Endodermal cell (in vitro differentiated cells): ENCODE measurements around the gene CHMP4B. TPM values are rescaled to one million over a fixed set of nuclear protein-coding genes. Genes with fewer than 3 reads are reported as not detected.

Source experiments
- DNase-seq: peaks from one replicate; pipeline ENCODE4 v3.0.0-alpha.2; 2017
- H3K27ac ChIP-seq: 2 replicates; pipeline ENCODE4 v1.5.1; 2013; ENCODE audit warnings: mild to moderate bottlenecking, low read depth, low read length, moderate library complexity
- H3K27me3 ChIP-seq: 2 replicates; pipeline ENCODE4 v1.6.1; 2013; ENCODE audit warnings: mild to moderate bottlenecking, low read length, moderate library complexity; ENCODE audit not compliant: insufficient read depth, control insufficient read depth, poor library complexity, severe bottlenecking
- H3K36me3 ChIP-seq: 2 replicates; pipeline ENCODE4 v1.7.0; 2013; ENCODE audit warnings: mild to moderate bottlenecking, low read length, moderate library complexity; ENCODE audit not compliant: control insufficient read depth, insufficient read depth
- H3K4me1 ChIP-seq: one replicate; pipeline ENCODE4 v1.7.0; 2013; ENCODE audit warnings: low read length; ENCODE audit not compliant: control insufficient read depth, insufficient read depth
- H3K4me3 ChIP-seq: 2 replicates; pipeline ENCODE4 v1.5.1; 2013; ENCODE audit warnings: mild to moderate bottlenecking, low read length, moderate library complexity
- H3K9ac ChIP-seq: 2 replicates; pipeline ENCODE4 v1.6.1; 2013; ENCODE audit warnings: mild to moderate bottlenecking, low read length, moderate library complexity; ENCODE audit not compliant: poor library complexity, severe bottlenecking; ENCODE audit errors: extremely low read depth
- H3K9me3 ChIP-seq: 2 replicates; pipeline ENCODE4 v1.6.1; 2013; ENCODE audit warnings: mild to moderate bottlenecking, low read length, moderate library complexity; ENCODE audit not compliant: control insufficient read depth
- H3K27ac Mint-ChIP-seq: 2 replicates; pipeline ENCODE4 v1.8.0; 2020; ENCODE audit warnings: mixed read lengths
- H3K27me3 Mint-ChIP-seq: 2 replicates; pipeline ENCODE4 v1.8.0; 2021; ENCODE audit warnings: mild to moderate bottlenecking, mixed read lengths; ENCODE audit not compliant: insufficient read depth
- H3K36me3 Mint-ChIP-seq: 2 replicates; pipeline ENCODE4 v1.8.0; 2020; ENCODE audit warnings: low read depth, mixed read lengths
- H3K4me1 Mint-ChIP-seq: 2 replicates; pipeline ENCODE4 v1.8.0; 2020; ENCODE audit warnings: mixed read lengths
- H3K4me3 Mint-ChIP-seq: 2 replicates; pipeline ENCODE4 v1.8.0; 2020; ENCODE audit warnings: mild to moderate bottlenecking, moderate library complexity, mixed read lengths
- H3K9me3 Mint-ChIP-seq: 2 replicates; pipeline ENCODE4 v1.8.0; 2020; ENCODE audit warnings: mild to moderate bottlenecking, mixed read lengths
- WGBS, 2 experiments: methylation state at CpG; one replicate each; pipeline versions ENCODE4 v1.1.5 to v1.1.7; 2013; ENCODE audit warnings: missing lambda C conversion rate in 2 of 2, mixed read lengths in 1 of 2; ENCODE audit not compliant: insufficient coverage in 1 of 2, insufficient read length in 1 of 2; 5-methylcytosine and 5-hydroxymethylcytosine counted together
- total RNA-seq, 2 donors: library from RNA; stranded (reverse); fragmentation: NEBNext Ultra II Directional in 1 of 2; extraction: Animal tissue kit (Norgen Biotek cat#: 25700) in 1 of 2; gene quantifications; 2 replicates in 1 of 2; 3 replicates in 1 of 2; pipeline ENCODE4 v1.2.1, GENCODE V29; 2021
- TF ChIP-seq, protein P1 (sequence below): fragments of 200-600 bp; sonication (generic); conservative IDR thresholded peaks from 2 replicates; pipeline ENCODE4 v1.5.0; 2021; ENCODE audit warnings: antibody characterized with exemption, mild to moderate bottlenecking

CHMP4B gene
- total RNA-seq, 2 donors from 2014 or later = 81.5 to 116 TPM

DNA sequence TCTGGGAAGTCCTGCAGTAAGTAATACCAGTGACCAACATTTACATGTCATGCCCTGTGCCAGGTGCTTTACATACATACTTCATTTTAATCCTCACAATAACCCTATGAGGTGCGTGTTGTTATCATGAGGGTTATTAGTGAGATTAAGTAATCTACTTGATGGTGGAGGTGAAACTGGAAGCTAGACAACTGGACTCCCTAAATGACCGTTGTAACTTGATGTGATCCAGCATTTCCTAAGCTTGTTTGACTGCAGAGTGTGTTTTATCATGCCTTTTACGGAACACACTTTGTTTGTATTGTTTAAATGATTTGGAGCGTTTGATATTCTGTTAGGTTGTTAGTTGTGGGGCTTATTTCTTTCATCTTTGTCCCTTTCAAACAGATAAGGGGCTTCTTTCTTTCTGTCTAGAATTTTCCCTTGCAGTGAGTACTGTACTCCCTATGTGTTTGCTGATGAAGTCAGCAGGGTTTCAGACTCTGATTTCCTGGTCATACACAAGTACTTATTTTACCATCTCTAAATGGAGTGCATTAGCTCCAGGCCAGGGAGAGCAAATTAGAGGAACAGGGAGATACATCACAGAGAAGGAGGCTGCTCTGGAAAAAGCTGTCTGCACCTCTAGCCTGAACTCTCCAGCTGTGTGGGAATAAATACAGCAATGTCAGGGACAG is 29.7 kb downstream of the CHMP4B start:
- H3K4me1 Mint-ChIP-seq = peaks cover 66% of the 10 kb centered on the region
- H3K27ac Mint-ChIP-seq = no peak overlapping the region
- H3K9ac ChIP-seq = no peak overlapping the region
- H3K27me3 ChIP-seq = no peaks in the 10 kb centered on the region
- H3K27ac ChIP-seq = no peak overlapping the region
- peaks cover under 1% of the 10 kb centered on the region for H3K9me3 ChIP-seq
- 83 to 89% methylated on average over 1 to 4 of the region's 4 CpGs for WGBS, 2 experiments
- TF ChIP-seq, protein P1, sequence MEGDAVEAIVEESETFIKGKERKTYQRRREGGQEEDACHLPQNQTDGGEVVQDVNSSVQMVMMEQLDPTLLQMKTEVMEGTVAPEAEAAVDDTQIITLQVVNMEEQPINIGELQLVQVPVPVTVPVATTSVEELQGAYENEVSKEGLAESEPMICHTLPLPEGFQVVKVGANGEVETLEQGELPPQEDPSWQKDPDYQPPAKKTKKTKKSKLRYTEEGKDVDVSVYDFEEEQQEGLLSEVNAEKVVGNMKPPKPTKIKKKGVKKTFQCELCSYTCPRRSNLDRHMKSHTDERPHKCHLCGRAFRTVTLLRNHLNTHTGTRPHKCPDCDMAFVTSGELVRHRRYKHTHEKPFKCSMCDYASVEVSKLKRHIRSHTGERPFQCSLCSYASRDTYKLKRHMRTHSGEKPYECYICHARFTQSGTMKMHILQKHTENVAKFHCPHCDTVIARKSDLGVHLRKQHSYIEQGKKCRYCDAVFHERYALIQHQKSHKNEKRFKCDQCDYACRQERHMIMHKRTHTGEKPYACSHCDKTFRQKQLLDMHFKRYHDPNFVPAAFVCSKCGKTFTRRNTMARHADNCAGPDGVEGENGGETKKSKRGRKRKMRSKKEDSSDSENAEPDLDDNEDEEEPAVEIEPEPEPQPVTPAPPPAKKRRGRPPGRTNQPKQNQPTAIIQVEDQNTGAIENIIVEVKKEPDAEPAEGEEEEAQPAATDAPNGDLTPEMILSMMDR = no peak
- H3K27me3 Mint-ChIP-seq = no peaks in the 10 kb centered on the region
- H3K4me3 ChIP-seq = no peak overlapping the region
- peaks cover 11% of the 10 kb centered on the region for H3K4me1 ChIP-seq
- no peaks in the 10 kb centered on the region for H3K9me3 Mint-ChIP-seq
- DNase-seq = no peak
- peaks cover 4% of the 10 kb centered on the region for H3K36me3 Mint-ChIP-seq
- H3K4me3 Mint-ChIP-seq = no peak overlapping the region
- H3K36me3 ChIP-seq = no peaks in the 10 kb centered on the region

DNA sequence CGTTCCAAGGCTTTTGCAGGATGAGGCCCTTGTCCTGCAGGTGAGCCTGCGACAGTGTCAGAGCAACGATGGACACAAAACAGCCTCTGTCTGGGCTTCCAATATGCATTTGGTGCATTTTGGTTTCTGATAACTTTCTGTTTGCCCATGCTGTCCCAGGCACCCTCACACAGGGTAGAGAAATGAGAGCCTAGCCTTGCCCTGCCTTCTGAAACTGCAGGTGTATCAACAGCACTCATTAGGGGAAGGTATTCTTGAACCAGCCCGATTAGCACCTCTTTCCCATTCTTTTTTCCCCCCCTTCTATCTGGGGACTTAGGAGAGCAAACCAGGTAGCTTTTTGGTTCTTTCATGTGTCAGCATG is 30.3 kb downstream of the CHMP4B start:
- Histone ChIP-seq H3K27me3 (no peaks in the 10 kb centered on the region), H3K36me3 (no peaks in the 10 kb centered on the region), H3K27ac (no peak overlapping the region), H3K9me3 (no peaks in the 10 kb centered on the region), H3K4me1 (peaks cover 11% of the 10 kb centered on the region), H3K9ac (no peak overlapping the region), H3K4me3 (no peak overlapping the region)
- no peak for DNase-seq
- H3K4me1 Mint-ChIP-seq = peaks cover 70% of the 10 kb centered on the region
- no peaks in the 10 kb centered on the region for H3K27me3 Mint-ChIP-seq
- no peak overlapping the region for H3K27ac Mint-ChIP-seq
- H3K36me3 Mint-ChIP-seq = peaks cover 2% of the 10 kb centered on the region
- 87 to 90% methylated on average over 4 of the region's 4 CpGs for WGBS, 2 experiments
- no peaks in the 10 kb centered on the region for H3K9me3 Mint-ChIP-seq
- no peak overlapping the region for H3K4me3 Mint-ChIP-seq
- TF ChIP-seq, protein P1 = no peak

DNA sequence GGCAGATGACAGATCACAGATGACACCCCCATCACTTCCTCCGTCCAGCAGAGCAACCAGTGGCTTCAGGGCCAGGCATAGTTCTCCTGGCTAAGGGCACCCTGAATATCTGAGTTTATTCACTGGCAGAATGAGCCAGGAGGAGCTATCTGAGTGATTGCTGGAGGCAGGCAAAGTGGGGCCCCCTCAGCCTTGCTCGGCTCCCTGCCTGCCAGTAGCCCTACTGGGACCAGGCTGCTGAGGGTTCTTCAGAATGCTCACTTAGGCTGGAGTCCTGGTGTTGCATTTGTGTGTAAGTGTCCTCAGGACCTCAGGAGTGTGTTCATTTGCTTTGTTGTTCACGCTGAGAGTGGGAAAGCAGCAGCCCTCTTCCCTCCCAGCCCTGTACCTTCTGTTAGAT is 31.2 kb downstream of the CHMP4B start:
- no peak overlapping the region for H3K27ac ChIP-seq

More for the DNA sequence above, 31.2 kb downstream of the CHMP4B start:
- no peak overlapping the region for H3K4me3 ChIP-seq
- Mint-ChIP-seq H3K36me3 (peaks cover 2% of the 10 kb centered on the region), H3K4me3 (no peak overlapping the region), H3K9me3 (no peaks in the 10 kb centered on the region), H3K27me3 (no peaks in the 10 kb centered on the region), H3K27ac (no peak overlapping the region), H3K4me1 (peaks cover 65% of the 10 kb centered on the region)
- H3K36me3 ChIP-seq = no peaks in the 10 kb centered on the region
- H3K27me3 ChIP-seq = no peaks in the 10 kb centered on the region
- no peaks in the 10 kb centered on the region for H3K9me3 ChIP-seq
- DNase-seq = no peak
- WGBS, 2 experiments = 85 to 95% methylated on average over 2 to 3 of the region's 3 CpGs
- TF ChIP-seq, protein P1 = no peak
- H3K4me1 ChIP-seq = peaks cover 11% of the 10 kb centered on the region
- no peak overlapping the region for H3K9ac ChIP-seq
